NB4 (cell line): ENCODE data around the gene CHST15.

Experiments used
- CTCF ChIP-seq: IDR thresholded peaks from one replicate; pipeline ENCODE4 v1.5.1; 2012; ENCODE audit warnings: low read depth, low read length
- MAX ChIP-seq: IDR thresholded peaks from 2 replicates; pipeline ENCODE4 v1.6.1; 2011; ENCODE audit warnings: low read depth, low read length
- MYC ChIP-seq: IDR thresholded peaks from 2 replicates; pipeline ENCODE4 v1.6.1; 2011; ENCODE audit warnings: low read depth, low read length
- POLR2A ChIP-seq: IDR thresholded peaks from 2 replicates; pipeline ENCODE4 v1.6.1; 2011; ENCODE audit warnings: mild to moderate bottlenecking; ENCODE audit not compliant: insufficient read length; ENCODE audit errors: extremely low read depth

- TF ChIP-seq POLR2A (no peak), CTCF (no peak), MAX (no peak), MYC (no peak)
These were observed 15.4 kb downstream of the CHST15 start for GRCh38 chr10:124078028-124078427.
